Cardiac muscle cell (in vitro differentiated cells and primary cell): Measurements from ENCODE around the gene LY6G6C. TPM values are rescaled to one million over a fixed set of nuclear protein-coding genes. Genes with fewer than 3 reads are reported as not detected.

Source experiments
- DNase-seq, 2 donors: peaks; one replicate each; pipeline versions ENCODE4 v3.0.0 to v3.0.0-alpha.2; 2010 to 2017; ENCODE audit warnings: low read depth in 1 of 2, low spot score in 1 of 2
- H3K27ac ChIP-seq: fragments of 200-600 bp; sonication (generic); 2 replicates; pipeline ENCODE4 v1.5.1; 2016
- H3K27me3 ChIP-seq: fragments of 200-600 bp; sonication (generic); 2 replicates; pipeline ENCODE4 v1.6.0; 2016; ENCODE audit warnings: control low read depth
- H3K36me3 ChIP-seq: fragments of 200-600 bp; sonication (generic); 2 replicates; pipeline ENCODE4 v1.5.1; 2016; ENCODE audit warnings: control low read depth
- H3K4me1 ChIP-seq: fragments of 200-600 bp; sonication (generic); 2 replicates; pipeline ENCODE4 v1.8.1; 2017; ENCODE audit warnings: low read depth, mild to moderate bottlenecking, mixed run types
- H3K4me3 ChIP-seq: fragments of 200-600 bp; sonication (generic); 2 replicates; pipeline ENCODE4 v1.5.1; 2016; ENCODE audit warnings: mild to moderate bottlenecking
- H3K9me3 ChIP-seq: fragments of 200-600 bp; sonication (generic); 2 replicates; pipeline ENCODE4 v1.5.1; 2017; ENCODE audit warnings: low read depth, mild to moderate bottlenecking, control low read depth
- polyA plus RNA-seq: library from polyadenylated mRNA; unstranded; fragments of >200 nt; fragmentation: Nextera tagmentation; extraction: Ambion mirVana; gene quantifications from 2 replicates; pipeline ENCODE4 v1.2.1, GENCODE V29; 2016
- total RNA-seq: library from RNA; depleted of rRNA; stranded (reverse); fragments of >200 nt; gene quantifications from 2 replicates; pipeline ENCODE4 v1.2.3, GENCODE V29; 2016
- TF ChIP-seq, protein P1 (sequence below): IDR thresholded peaks from 2 replicates; pipeline ENCODE4 v1.5.1; 2012; ENCODE audit warnings: low read depth, mild to moderate bottlenecking, low read length

The LY6G6C gene
- total and polyA plus RNA-seq, 2 experiments from 2014 or later, result not detected

DNA sequence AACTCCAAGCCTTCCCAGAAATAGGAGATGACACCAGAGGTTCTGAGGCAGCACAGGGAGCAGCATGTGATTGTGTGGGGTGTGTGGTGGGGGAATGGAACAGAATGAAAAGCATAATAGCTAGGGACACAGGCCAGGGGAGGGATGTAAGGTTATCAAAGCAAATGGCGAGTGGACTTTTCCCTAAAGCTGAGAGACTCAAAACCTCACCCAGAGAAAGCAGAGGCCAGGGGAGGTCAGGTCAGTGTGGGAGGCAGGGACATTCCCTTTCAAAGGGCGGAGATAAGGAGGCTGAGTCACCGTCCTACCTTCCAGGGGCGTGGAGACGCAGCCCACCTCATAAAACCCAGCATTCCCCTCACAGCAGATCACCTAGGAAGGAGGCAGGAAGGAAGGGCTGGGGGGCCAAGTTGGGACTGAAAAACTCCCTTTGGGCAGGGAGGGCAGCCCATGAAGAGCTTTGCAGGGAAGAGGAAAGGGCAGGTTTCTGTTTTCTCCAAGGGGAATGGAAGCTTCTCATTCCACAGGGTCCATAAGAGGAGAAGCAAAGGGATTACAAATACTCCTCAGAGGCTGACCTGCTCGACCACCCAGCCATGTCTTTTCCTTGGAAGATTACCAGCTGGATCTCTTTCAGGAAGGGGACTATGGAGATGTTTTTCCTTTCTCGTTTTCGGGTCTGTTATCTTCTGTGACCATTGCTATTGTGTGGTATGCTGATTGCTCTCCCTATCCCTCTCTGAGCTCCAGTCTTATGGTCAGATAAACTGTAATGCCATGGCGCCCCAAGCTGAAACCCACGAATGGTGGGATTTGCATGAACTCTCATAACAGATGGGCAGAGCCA lies 31.1 kb downstream of the LY6G6C start:
- Histone ChIP-seq H3K4me1 (no peaks in the 10 kb centered on the region), H3K4me3 (no peak overlapping the region), H3K36me3 (peaks cover 54% of the 10 kb centered on the region), H3K27me3 (no peaks in the 10 kb centered on the region), H3K27ac (no peak overlapping the region), H3K9me3 (no peaks in the 10 kb centered on the region)
- TF ChIP-seq, protein P1, sequence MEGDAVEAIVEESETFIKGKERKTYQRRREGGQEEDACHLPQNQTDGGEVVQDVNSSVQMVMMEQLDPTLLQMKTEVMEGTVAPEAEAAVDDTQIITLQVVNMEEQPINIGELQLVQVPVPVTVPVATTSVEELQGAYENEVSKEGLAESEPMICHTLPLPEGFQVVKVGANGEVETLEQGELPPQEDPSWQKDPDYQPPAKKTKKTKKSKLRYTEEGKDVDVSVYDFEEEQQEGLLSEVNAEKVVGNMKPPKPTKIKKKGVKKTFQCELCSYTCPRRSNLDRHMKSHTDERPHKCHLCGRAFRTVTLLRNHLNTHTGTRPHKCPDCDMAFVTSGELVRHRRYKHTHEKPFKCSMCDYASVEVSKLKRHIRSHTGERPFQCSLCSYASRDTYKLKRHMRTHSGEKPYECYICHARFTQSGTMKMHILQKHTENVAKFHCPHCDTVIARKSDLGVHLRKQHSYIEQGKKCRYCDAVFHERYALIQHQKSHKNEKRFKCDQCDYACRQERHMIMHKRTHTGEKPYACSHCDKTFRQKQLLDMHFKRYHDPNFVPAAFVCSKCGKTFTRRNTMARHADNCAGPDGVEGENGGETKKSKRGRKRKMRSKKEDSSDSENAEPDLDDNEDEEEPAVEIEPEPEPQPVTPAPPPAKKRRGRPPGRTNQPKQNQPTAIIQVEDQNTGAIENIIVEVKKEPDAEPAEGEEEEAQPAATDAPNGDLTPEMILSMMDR, result no peak
- peak in 1 of 2 donors; percentile 22 for DNase-seq

DNA sequence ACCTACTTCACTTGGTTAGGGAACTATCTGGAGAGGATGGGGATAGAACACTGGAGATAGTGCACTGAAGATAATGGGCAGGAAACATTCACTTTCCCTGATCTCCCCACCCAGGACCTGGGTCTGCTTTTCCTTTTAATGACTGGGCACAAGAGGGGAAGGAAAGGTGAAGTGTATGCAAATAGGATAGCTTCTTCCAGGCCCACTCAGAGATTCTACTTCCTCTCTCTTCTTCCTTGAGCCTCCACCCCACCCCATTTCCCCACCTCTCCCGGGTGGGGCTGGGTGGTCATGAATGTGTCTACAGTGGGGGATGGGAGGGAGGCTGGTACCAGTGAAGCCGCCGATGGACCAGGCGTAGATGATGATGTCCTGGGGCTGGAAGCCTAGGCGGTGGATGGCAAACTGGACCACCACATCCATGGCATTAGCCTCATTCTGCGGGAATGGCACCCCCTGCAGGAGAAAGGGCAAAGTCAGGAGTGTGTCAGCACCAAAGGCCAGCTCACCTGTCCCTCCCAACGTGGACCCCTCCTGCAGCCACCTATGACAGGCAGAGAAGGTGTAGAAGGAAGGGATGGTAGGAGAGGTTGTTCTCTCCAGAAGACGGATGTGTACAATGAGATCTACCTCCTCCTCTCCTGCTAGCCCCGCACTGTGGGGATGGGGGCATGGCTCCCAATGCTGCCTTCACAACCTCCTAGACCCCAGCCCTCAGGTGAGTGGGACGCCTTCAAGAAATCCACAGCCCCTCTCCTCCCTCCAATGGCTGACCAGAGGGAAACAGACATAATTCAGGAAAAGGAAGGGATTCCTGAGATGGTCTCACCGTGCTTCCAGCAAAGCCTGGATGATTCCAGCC lies 32.1 kb downstream of the LY6G6C start:
- H3K36me3 ChIP-seq, result peaks cover 47% of the 10 kb centered on the region
- no peak overlapping the region for H3K4me3 ChIP-seq
- TF ChIP-seq, protein P1, result peak; percentile 39
- H3K9me3 ChIP-seq, result no peaks in the 10 kb centered on the region
- H3K4me1 ChIP-seq, result no peaks in the 10 kb centered on the region
- no peak for DNase-seq
- no peak overlapping the region for H3K27ac ChIP-seq
- no peaks in the 10 kb centered on the region for H3K27me3 ChIP-seq

DNA sequence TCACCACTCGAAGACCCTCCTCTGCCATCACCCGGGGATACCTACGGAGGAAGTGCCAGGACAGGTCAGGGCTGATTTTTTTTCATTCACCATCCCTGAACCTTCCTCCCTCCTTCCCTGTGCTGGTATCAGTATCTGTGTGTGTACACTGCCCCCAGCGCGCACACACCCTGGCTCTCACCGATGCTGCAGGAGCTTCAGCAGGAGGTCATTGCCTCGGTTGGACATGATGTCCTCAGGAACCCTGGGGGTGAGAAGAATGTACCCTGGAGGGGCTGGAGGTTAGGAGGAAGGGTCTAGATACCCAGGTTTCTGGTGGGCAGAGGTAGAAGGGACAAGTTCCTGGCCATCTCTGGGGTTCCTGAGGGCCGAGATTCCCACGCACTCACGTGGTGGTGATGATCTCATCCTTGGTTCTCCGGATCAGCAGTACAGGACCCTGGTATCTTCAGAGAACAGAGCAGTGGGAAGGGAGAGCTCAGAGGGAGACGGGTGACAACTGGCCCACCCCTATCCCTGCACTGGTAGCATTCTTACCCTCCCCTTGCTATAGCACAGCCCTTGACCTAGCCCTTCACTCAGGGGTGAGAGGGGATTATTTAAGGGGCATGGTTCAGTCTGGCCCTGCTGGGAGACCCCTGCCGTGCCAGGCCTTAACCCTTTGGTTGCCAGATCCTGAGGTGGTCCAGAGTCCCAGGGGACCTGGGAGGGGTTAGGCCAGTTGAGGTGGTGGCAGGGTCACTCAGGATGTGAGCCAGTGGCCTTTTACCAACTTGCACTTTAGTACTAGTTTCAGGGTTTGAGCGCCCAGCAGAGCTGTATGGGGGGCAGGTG lies 33.5 kb downstream of the LY6G6C start:
- Histone ChIP-seq H3K4me3 (no peak overlapping the region), H3K27me3 (no peaks in the 10 kb centered on the region), H3K9me3 (no peaks in the 10 kb centered on the region), H3K36me3 (peaks cover 46% of the 10 kb centered on the region), H3K27ac (no peak overlapping the region), H3K4me1 (no peaks in the 10 kb centered on the region)
- TF ChIP-seq, protein P1, result no peak
- no peak for DNase-seq

DNA sequence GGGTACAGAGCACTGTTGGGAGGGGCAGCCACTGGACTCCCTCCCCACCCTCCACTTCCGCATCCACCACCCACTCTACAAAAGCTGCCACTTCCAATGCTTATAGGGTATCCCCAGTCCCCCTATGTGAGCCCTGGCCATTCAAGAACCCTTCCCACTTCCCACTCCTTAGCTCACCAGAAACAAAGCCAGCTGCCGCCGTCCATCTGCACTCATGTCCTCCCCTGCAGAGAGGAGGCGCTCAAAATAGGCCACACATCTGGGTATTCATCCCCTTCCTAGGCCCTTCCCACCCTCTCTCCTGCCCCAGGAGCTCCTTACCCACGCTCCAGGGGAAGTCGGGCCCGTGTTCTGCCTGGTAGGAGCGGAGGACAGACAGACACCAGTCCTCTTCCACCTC lies 34.2 kb downstream of the LY6G6C start:
- no peak for DNase-seq
- Histone ChIP-seq H3K27ac (no peak overlapping the region), H3K4me3 (no peak overlapping the region), H3K36me3 (peaks cover 40% of the 10 kb centered on the region), H3K9me3 (no peaks in the 10 kb centered on the region), H3K4me1 (no peaks in the 10 kb centered on the region), H3K27me3 (peaks cover under 1% of the 10 kb centered on the region)
- TF ChIP-seq, protein P1, result no peak

DNA sequence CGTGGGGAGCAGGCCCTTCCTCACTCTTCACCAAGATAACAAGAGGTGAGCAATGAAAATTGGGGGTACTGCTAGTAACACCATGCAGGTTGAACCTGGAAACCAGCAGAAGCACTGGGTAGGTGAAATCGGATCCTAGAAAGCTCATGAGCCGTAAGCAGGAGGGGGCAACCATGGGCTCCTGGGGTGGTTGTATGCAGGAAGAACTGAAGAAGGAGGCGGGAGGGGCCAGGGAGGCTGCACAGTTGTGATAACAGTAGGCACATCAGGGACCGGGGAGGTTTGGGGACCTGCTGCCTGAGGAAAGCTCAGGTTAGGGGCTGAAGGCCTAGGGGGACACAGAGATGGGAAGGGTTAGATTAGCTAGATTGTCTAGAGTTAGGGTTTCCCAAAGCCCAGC lies 35.1 kb downstream of the LY6G6C start:
- Histone ChIP-seq H3K4me1 (peaks cover under 1% of the 10 kb centered on the region), H3K27ac (no peak overlapping the region), H3K27me3 (peaks cover 9% of the 10 kb centered on the region), H3K9me3 (no peaks in the 10 kb centered on the region), H3K36me3 (peaks cover 32% of the 10 kb centered on the region), H3K4me3 (no peak overlapping the region)
- TF ChIP-seq, protein P1, result no peak
- DNase-seq, result no peak
